Measurements from ENCODE around the gene PRSS12. TPM values are rescaled to one million over a fixed set of nuclear protein-coding genes. Genes with fewer than 3 reads are reported as not detected.

Gene PRSS12
- total RNA-seq, 2 experiments from 2014 or later: not detected

DNA sequence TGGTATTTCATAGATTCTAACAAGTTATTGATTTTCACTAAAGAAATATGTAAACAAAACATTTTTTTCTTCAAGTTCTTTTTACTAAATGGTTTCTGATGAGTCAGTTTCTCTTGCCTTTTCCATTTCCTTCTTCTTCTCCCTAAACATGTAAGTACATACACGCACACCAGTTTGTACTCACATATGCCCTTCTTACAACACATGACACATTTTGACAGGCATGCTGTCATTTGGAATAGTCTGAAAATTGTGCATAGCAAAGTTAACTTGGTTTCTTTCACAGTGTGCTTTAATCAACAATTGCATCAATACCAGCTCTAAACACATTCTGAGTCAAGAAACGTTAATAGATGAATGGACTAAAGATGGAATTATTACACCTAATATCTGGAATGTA, 35.1 kb downstream of the PRSS12 start:
- H3K4me3 ChIP-seq (ENCODE audit: low read depth, low read length, poor library complexity, severe bottlenecking): no peak overlapping the region
- TF ChIP-seq, protein P1, sequence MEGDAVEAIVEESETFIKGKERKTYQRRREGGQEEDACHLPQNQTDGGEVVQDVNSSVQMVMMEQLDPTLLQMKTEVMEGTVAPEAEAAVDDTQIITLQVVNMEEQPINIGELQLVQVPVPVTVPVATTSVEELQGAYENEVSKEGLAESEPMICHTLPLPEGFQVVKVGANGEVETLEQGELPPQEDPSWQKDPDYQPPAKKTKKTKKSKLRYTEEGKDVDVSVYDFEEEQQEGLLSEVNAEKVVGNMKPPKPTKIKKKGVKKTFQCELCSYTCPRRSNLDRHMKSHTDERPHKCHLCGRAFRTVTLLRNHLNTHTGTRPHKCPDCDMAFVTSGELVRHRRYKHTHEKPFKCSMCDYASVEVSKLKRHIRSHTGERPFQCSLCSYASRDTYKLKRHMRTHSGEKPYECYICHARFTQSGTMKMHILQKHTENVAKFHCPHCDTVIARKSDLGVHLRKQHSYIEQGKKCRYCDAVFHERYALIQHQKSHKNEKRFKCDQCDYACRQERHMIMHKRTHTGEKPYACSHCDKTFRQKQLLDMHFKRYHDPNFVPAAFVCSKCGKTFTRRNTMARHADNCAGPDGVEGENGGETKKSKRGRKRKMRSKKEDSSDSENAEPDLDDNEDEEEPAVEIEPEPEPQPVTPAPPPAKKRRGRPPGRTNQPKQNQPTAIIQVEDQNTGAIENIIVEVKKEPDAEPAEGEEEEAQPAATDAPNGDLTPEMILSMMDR (conservative IDR thresholded peaks at IDR 0.05; ENCODE audit: low read length): no peak
- no peak for TF ChIP-seq EZH2phosphoT487 (IDR thresholded peaks at IDR 0.05; ENCODE audit: borderline replicate concordance, low read depth, low read length)
- ChIA-PET POLR2A (interaction anchor here (1.7 kb wide), 1 partner anchor 10 kb away, joined by 4 read pairs; no protein-coding TSS in a partner anchor), CTCF (ENCODE audit: unreplicated experiment) (no interaction called here)
- H3K9me2 ChIP-seq (ENCODE audit: insufficient read depth, low read length): no peaks in the 10 kb centered on the region
- H3K36me3 ChIP-seq (ENCODE audit: insufficient read depth, low read length): no peaks in the 10 kb centered on the region
- H3K4me1 ChIP-seq (ENCODE audit: insufficient read depth, low read length, poor library complexity, severe bottlenecking): no peaks in the 10 kb centered on the region
- no peaks in the 10 kb centered on the region for H3K79me2 ChIP-seq (ENCODE audit: insufficient read depth, low read depth, low read length)
- DNase-seq (ENCODE audit: low spot score): no peak
- H3K27ac ChIP-seq (ENCODE audit: low read depth, low read length, poor library complexity, severe bottlenecking): no peak overlapping the region
- H3K4me2 ChIP-seq (ENCODE audit: low read length): no peak overlapping the region
- H2AFZ ChIP-seq (ENCODE audit: low read length): no peak overlapping the region
- intact Hi-C loops (cut with micrococcal nuclease; ENCODE audit: unreplicated experiment): no loop called here
- no TSS peak for BruUV-seq (replicated peaks)
- no peaks in the 10 kb centered on the region for H4K20me1 ChIP-seq (ENCODE audit: insufficient read depth, low read length)
- no peaks in the 10 kb centered on the region for H3K9me3 ChIP-seq (ENCODE audit: low read length)

DNA sequence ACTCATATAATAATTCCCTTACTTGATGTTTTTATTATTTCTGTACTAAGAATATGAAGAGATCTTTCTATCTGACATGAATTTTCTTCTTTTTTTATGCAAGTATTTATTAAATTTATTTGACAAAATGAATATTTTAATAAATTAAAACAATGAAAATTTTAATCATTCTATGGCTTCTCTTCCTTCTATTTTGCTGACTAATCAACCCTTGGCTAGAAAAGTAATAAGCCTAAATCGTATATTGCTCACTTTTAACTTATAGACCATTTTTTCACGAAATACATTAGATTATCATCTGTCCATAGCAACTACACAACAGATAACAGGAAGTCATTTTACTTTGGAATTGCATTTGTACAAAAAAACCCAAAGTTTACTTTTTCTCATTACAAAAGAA, 38.6 kb downstream of the PRSS12 start:
- Histone ChIP-seq H2AFZ (ENCODE audit: low read length) (no peak overlapping the region), H3K36me3 (ENCODE audit: insufficient read depth, low read length) (no peaks in the 10 kb centered on the region), H3K9me2 (ENCODE audit: insufficient read depth, low read length) (no peaks in the 10 kb centered on the region), H3K4me3 (ENCODE audit: low read depth, low read length, poor library complexity, severe bottlenecking) (no peak overlapping the region), H3K79me2 (ENCODE audit: insufficient read depth, low read depth, low read length) (no peaks in the 10 kb centered on the region), H4K20me1 (ENCODE audit: insufficient read depth, low read length) (no peaks in the 10 kb centered on the region), H3K27ac (ENCODE audit: low read depth, low read length, poor library complexity, severe bottlenecking) (no peak overlapping the region), H3K9me3 (ENCODE audit: low read length) (no peaks in the 10 kb centered on the region), H3K4me2 (ENCODE audit: low read length) (no peak overlapping the region), H3K4me1 (ENCODE audit: insufficient read depth, low read length, poor library complexity, severe bottlenecking) (no peaks in the 10 kb centered on the region)
- POLR2A ChIA-PET: no interaction called here
- intact Hi-C loops (cut with micrococcal nuclease; ENCODE audit: unreplicated experiment): no loop called here
- TF ChIP-seq, protein P1 (conservative IDR thresholded peaks at IDR 0.05; ENCODE audit: low read length): no peak
- no peak for TF ChIP-seq EZH2phosphoT487 (IDR thresholded peaks at IDR 0.05; ENCODE audit: borderline replicate concordance, low read depth, low read length)
- DNase-seq (ENCODE audit: low spot score): no peak
- CTCF ChIA-PET (ENCODE audit: unreplicated experiment): no interaction called here
- BruUV-seq (replicated peaks): no TSS peak

DNA sequence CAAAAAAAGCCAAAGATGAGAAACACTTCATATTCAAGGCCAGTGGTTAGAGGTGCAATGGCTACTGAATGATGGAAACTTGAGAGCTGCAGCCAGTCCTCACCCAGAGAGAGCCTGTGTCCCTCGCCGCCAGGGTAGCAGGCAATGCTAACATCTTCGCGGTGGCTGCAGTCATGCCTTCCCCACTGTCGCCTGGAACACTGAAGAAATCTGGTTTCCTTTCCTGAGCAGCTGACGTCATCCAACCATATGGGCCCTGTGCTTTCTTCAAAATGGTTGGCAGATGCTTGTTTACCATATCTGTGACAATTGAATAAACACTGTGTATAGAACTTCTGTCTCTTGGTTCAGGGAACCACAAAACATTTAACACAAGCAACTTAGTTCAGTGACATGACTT, 39.7 kb downstream of the PRSS12 start:
- Histone ChIP-seq H3K4me1 (ENCODE audit: insufficient read depth, low read length, poor library complexity, severe bottlenecking) (no peaks in the 10 kb centered on the region), H3K36me3 (ENCODE audit: insufficient read depth, low read length) (no peaks in the 10 kb centered on the region), H4K20me1 (ENCODE audit: insufficient read depth, low read length) (no peaks in the 10 kb centered on the region), H3K9me3 (ENCODE audit: low read length) (no peaks in the 10 kb centered on the region), H3K79me2 (ENCODE audit: insufficient read depth, low read depth, low read length) (no peaks in the 10 kb centered on the region), H3K27ac (ENCODE audit: low read depth, low read length, poor library complexity, severe bottlenecking) (no peak overlapping the region), H2AFZ (ENCODE audit: low read length) (no peak overlapping the region), H3K4me3 (ENCODE audit: low read depth, low read length, poor library complexity, severe bottlenecking) (no peak overlapping the region), H3K4me2 (ENCODE audit: low read length) (no peak overlapping the region), H3K9me2 (ENCODE audit: insufficient read depth, low read length) (no peaks in the 10 kb centered on the region)
- CTCF ChIA-PET (ENCODE audit: unreplicated experiment): no interaction called here
- POLR2A ChIA-PET: no interaction called here
- no TSS peak for BruUV-seq (replicated peaks)
- no peak for DNase-seq (ENCODE audit: low spot score)
- intact Hi-C loops (cut with micrococcal nuclease; ENCODE audit: unreplicated experiment): no loop called here
- TF ChIP-seq EZH2phosphoT487 (IDR thresholded peaks at IDR 0.05; ENCODE audit: borderline replicate concordance, low read depth, low read length): no peak
- TF ChIP-seq, protein P1 (conservative IDR thresholded peaks at IDR 0.05; ENCODE audit: low read length): no peak
